Measurements from ENCODE around the gene ROR1.

ROR1 gene

DNA sequence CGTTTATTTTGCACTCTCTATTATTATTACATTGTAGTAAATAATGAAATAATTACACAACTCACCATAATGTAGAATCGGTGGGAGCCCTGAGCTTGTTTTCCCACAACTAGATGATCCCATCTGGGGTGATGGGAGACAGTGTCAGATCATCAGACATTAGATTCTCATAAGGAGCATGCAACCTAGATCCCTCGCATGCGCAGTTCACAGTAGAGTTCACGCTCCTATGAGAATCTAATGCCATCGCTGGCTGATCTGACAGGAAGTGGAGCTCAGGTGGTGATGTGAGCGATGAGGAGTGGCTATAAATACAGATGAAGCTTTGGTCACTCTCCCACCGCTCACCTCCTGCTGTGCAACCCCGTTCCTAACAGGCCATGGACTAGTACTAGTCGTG is 112.1 kb downstream of the ROR1 start:
- no peak for DNase-seq (ENCODE audit: low read depth)

DNA sequence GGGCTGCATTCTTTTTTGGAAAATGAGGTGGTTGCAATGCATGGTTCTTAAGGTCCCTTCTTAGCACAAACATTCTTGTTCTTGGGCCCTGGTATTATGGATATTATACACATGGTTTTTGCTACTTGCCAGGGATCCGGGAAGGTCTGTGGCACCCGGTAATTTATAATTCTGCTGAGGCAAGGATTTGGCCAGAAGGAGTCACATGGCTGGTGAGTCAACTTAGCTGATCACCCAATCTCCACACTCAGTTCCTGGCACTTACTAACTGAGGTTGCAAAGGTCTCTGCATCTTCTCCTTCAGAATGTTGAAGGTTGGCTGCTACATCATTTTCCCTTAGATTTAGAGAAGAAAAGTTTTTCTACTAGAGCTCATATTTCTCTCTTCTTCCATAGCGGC is 112.5 kb downstream of the ROR1 start:
- DNase-seq (ENCODE audit: low read depth): no peak

DNA sequence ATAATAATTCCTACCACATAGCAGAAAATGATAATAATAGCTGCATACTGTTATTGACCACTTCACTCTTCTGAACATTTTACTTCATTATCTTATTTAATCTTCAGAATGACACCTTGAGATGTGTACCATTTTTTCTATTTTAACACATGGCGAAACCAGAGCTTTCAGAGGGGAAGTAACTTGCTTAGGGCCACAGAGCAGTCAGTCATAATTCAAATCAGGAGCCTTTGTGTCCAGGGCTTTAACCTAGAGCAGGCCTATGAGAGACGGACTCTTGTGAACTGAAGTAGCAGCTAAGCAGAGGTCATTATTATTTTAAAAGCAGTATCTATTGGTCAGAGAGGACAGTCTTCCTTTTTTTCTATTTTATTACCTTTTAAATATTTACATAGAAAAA is 114.0 kb downstream of the ROR1 start:
- DNase-seq (ENCODE audit: low read depth): no peak

DNA sequence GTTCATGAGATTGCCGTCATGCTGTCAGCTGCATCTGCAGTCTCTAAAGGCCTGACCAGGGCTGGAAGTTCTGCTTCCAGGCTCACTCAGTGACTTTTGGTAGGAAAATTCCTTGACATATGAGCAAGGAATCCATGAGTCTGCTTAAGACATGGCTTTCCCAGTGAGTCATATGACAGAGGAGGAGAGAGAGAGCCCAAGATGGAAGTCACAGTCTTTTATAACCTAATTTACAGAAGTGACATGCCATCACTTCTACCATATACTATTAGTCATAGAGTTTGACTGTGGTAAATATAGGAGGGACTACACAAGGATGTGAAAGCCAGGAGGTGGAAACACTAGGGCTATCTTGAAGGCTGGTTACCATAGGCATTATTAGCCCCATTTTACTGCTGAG is 115.2 kb downstream of the ROR1 start:
- no peak for DNase-seq (ENCODE audit: low read depth)

DNA sequence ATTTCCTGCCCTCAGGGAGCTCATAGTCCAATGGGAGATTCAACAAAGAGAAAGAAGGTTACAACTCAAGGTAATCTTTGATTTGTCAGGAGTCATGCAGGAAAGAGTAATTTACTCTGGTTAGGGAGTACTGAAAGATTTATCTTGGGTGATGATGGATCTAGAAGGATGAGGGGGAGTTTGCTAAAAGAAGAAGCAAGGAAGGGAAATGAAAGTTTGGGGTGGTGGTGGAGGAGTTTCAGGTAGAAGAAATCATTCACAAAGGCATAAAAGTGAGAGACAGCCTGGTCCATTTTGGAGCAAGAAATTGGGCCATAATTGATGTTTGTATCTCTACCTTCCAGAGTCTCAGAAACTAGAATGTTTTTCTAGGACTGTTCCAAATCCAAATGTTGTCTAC is 116.7 kb downstream of the ROR1 start:
- no peak for DNase-seq (ENCODE audit: low read depth)

DNA sequence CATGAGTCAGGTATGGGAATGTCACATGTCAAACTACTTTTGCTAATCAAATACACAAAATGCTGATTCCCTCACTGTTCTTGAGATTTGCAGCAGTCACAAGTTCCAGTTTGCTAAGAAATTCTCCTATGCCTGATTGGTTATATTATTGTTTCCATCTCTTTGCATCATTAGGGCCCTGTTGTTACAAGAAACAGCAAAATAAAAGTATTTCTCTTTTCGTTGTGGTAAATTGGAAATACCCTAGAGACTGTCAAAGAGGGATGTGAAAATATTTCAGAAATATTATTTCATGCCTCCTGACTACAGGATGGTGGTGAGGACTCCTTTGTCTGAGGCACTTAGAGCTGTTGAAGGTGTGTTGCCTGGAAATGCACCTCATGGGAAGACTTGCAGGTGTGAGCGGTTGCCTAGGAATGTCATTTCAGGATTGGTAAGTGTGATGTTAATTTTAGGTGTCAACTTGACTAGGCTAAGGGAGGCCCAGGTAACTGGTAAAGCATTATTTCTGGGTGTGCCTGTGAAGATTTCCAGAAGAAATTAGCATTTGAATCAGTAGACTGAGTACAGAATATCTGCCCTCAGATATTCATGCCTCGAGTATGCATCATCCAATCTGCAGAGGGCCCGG is 117.4 kb downstream of the ROR1 start:
- no peak for DNase-seq (ENCODE audit: low read depth)

DNA sequence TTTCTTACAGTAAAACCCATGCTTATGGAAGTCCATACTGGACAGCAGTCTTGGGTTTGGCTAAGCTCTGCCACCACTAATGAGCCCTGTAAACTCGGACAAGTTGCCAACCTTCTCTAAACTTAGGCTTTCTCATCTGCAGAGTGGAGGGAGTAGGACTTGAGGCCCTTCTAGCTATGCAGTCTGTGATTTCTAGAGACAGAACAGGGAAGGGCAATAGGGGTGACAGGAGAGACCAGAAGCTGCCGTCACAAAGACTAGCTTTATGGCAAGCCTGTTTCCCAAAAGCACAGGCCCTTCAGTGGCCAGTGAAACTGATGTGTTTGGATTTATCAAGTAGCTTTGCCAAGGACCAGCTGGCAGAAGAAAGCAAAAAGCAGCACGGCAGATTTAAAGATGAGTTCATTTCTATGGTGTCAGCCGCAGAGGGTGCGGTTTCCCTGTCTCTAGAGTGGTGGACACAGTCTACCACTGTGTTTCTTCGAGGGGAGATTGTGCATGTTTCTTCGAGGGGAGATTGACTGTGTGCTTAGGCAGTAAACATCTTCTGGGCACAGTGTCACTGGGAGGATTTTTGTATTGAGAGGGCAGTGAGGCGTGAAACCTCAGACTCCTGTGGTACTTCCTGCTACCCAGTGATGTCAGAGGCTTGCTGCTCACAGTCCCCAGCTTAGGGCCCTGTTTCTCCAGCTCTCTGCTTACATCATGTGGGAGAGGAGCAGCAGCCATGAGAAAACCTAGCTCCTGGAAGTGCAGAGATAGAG is 119.0 kb downstream of the ROR1 start:
- DNase-seq (ENCODE audit: low read depth): no peak

DNA sequence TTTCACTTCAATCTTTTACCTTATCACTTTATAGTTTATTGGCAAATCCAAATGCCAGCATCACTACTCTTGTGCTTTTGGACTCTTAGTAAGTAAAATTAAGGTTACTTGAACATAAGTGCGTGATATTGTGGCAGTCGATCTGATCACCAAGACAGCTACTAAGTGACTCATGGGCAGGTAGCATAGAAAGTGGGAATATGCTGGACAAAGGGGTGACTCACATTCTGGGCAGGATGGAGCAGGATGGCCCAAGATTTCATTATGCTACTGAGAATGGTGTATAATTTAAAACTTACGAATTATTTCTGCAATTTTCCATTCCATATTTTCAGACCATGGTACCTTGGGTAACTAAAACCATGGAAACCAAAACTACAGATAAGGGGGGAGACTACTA is 120.2 kb downstream of the ROR1 start:
- no peak for DNase-seq (ENCODE audit: low read depth)

DNA sequence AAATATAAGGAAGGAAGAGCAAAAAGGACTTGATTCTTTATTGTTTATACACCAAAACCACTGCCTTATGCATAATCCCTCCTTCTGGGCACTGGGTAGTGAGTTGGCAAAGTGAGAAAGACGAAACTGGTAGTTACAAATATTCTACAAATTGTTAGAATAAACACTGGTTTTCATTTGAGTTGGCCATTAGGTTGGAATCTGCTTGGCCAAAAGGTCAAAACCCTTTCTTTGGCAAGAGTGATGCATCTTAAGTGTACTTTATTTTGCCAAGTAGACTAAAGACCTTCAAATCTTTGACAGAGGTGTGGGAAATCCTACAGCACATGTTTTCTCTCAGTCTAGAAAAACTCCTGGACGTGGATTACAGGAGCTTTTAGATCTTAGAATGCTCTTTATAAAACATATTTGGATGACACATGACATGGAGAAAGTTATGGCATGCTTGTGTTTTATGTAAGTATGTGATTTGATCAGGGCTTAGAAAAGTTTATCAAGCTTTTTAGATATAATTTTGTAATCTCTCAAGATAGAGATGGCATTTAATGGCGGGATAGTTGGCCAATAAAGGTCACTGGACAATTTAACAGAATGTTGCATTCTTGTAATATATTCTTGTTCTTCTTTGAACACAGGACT is 120.9 kb downstream of the ROR1 start:
- no peak for DNase-seq (ENCODE audit: low read depth)

DNA sequence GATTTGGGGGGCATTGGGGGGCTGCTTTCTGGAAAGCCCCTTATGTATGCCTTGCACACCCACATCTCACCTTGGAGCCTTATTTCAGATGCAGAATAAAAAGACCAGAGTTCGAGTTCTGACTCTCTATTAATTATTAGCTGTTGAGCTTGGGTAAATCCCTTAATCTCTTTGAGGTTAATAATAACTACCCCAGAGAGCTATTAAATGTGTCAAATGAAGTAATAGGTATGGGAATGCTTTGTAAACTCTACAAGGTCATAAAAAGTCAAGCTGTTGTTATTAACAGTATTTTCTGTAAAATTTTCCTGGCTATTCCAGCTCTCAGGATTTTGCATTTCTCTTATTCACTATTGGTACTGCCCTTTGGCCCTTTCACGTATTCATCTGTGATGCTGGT is 122.9 kb downstream of the ROR1 start:
- DNase-seq (ENCODE audit: low read depth): no peak

DNA sequence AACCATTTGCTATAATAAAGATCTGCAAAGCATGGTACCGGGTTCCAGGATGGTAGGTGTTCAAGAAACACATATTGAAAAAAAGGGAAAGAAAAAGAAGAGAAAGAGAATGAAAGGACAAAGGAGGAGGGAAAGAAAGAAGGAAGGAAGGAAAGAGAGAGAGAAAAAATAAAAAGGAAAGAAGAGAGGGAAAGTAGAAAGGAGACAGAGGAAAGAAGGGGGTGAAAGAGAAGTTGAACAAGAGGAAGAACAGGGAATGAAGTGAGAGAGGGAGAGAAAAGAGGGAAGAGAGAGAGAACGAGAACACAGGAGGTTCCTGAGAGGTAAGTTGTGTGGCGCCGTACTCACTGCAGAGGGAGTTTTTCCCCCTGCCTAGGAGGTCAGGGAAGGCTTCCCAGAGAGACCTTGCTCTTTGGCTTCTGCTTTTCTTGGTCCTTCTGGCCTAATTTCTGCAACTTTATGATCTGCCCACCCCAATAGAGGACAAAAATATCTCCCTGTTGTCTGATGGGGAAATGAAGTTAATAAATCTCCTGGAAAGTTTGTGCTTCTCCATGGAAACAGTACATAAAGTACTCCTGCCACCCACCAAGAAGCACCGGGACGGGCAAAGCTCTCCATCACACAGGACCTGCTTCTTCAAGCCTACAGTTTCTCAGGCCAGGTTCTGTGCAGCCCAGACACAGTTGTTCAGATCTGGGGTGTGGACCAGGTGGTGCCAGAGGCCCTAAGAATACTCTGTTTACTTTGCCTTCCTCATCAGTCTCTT is 124.8 kb downstream of the ROR1 start:
- DNase-seq (ENCODE audit: low read depth): no peak

DNA sequence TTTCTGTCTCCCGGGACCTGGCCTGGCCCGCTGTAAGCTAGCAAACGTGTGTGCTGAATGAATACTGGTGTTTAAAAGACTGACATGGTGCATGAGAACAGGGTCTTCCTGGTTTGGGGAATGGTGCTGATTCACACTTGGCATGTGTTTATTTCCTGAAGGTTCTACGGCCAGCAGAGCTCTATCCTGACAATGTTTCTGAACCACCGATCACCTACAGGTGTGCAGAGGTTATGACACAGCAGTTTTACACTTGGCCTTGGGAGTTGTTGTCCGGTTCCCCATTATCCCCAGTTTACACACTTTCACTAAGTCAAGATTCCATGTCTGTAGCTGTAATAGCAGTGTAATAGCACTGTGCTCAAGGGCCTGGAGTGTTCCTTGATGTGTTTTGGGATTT is 127.3 kb downstream of the ROR1 start:
- DNase-seq (ENCODE audit: low read depth): no peak

DNA sequence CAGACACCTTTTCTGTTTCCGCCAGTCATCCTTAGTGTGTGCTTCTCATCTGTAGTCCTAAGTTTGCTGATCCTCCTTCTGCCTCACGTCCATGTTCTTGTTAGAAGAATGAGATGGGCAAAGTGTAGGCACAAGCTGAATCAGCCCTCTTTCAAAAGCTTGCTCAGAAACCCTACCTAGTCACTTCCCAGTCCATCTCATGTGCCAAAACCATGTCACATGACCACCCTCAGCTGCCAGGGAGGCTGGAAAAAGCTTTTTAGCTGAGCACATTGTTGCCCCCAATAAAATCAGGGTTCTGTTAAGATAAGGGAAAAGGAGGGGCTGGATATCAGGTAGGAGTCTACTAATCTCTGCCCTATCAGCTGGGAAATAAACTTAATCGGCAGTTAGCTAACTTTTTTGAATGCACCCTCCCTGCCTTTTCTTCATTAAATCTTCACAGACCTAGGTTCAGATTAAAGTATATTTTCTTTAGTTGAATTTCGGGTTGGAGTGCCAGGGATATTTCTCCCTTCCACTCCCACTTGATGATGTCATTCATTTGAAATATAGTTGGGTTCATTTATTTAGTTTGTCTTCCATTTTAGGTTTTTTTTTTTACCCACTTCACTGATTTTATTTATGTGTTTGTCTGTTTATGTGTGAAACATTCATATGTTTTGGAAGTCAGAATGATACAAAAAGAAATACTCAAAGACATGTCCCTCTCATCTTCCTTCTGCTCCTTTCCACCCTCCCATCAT is 129.2 kb downstream of the ROR1 start:
- DNase-seq (ENCODE audit: low read depth): no peak

DNA sequence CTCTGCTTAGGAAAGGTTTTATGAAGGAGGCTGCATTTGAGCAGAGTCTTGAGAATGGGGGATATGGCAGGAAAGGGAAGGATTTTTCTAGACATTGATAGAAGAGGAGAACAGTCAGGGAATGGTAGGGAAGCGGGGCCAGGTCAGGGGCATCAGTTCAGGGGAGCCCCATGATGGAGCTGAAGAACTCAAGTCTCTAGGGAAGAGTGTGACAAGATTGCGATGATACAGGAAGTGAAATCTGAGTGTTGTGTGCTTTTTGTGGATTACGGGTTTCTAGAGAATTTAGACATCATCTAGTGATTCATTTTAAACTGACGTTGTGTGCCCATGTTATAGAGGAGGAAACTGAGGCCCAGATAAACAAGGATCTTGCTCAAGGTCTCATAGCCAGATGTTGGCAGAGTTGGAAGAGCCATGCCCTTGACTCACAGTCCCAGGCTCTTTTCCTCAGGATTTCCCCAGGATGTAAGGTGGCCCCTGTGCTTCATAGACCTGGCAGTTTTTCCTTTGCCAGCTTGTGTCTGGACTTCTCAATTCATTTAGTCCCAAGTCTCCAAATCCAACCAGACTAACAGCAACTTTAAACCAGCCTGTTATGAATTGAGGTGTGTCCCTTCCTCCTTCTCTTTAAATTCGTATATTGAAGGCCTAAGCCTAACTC is 130.3 kb downstream of the ROR1 start:
- DNase-seq (ENCODE audit: low read depth): no peak

DNA sequence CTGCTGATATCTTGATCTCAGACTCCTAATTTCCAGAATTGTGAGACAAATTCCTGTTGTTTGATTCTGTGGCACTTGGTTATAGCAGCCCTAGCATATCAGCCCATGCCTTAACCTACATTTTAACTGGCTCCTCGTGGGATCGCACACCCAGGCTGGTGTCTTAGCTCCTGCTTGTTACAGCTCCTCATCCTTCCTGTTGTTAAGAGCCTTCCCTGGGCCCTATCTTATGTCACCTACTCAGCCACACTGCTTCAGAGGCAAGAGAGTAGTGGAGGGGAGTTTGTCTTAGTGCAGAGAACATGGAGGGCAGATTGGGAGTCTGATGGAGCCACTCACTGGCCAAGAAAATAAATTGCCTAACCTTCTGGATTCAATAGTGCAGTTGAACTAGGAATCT is 131.0 kb downstream of the ROR1 start:
- no peak for DNase-seq (ENCODE audit: low read depth)

DNA sequence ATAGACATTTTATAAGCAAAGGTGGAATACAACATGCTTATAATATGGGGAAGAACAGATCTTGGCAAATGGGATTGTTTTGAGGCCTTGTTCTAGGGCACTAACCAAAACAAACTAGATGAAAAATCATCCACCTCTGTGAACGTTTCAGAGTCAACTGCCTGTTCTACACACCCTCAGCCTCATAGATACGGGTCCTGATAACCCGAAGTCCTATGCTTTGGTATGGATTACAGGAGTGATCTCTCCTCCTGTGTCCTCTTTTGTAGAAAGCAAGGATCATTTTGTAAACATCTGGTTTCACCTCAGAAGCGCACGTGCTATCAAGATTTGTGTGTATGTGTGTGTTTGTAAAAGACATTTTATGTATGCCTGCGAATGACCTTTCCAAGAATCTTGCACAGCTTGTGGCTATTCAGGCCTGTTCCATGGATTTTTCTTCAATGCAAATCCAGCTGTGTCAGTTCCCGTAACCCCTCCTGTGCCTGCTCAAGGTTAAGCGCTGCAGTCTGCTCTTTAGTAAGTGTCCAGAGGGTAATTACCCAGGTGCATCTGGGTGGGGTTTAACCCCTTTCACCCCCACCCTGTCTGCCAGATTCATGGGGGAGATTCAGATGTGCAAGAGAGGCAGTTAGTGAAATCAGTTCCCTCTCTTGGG is 132.4 kb downstream of the ROR1 start:
- DNase-seq (ENCODE audit: low read depth): no peak

DNA sequence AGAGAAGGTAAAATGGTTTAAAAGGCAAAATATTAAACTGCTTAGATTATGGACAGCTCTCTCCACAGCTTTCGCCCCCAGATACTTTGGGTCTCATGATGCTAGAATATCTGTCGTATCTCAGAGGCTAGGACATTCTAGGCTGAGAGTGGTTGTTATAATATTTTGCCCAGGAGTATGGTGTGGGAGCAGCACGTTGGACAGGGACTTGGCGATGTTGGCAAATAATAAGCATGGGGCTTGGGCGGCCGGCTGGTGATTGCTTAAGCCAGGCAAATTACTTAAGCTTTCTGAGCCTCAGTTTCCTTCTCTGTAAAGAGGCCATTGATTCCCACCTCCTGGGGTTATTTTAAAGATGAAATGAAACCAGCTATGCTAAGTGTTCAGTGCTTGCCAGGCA is 133.2 kb downstream of the ROR1 start:
- no peak for DNase-seq (ENCODE audit: low read depth)

DNA sequence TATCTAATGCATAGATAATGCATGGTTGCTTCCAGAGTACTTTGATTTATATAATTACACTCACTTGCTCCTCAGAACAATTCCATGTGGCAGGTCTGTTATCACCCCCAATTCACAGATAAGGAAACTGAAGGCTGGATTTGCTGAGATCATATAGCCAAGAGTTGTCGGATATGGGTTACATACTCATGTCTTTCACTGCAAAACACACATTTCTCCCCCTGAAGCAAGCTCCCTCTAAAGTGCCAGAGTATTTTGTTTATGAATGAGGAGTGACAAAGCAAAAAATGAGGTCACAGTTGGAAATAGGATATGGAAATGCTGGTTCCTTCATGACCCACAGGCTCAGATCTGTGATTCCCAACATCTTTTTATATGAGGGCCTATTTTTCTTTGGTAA is 134.2 kb downstream of the ROR1 start:
- no peak for DNase-seq (ENCODE audit: low read depth)

DNA sequence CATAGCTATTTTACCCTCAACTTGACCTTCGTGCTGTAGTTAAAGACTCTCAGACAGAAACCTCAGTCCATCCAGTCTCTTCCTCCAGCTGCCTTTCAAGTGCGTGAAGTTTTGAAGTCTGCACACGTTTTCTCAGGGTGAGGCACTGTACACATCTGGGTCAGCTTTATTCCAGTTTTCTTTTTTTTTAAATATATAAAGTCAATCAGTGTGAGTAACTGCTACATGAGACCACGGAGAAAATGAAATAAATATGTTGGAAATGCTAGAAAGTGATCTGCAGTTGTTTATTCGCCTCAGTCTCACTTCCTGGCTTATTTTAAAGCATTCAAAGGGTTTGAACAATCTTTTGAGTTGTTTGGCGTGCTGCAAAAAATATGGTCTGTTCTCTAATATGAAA is 135.7 kb downstream of the ROR1 start:
- no peak for DNase-seq (ENCODE audit: low read depth)

DNA sequence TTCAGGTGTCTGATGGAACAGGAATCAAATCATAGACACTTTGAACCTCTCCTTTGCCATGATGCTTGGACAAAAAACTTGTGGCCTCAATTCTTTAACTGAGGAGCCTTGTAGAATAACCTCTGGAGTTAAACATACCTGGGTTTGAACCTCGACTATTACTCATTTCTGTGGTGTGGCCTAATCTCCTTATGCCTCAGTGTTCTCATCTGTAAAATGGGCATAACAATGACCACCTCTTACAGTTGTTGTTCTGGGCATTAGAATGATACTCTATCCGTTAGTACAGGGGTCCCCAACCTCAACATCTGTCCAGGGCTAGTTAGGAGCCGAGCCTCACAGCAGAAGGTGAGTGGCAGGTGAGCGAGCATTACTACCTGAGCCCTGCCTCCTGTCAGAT is 137.2 kb downstream of the ROR1 start:
- no peak for DNase-seq (ENCODE audit: low read depth)

DNA sequence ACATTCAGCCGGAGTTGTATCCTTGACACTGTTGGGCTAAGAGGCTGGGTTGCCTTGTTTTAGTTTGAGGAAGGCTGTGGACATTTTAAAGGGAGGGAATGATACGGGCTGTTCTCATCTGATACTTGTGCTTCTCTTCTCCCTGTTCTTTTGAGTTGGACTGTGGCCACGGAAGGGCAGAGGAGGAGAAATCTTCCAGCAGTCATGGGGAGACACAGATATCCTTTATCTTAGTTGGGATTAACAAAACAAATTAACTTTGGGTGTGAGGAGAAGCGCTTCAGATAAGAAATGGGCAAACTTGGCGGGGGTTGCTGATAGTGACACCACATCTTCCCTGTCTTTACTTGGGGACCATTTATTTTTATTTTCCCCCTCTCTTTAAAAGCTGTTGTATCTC is 138.8 kb downstream of the ROR1 start:
- DNase-seq (ENCODE audit: low read depth): no peak
